H1 (cell line): ENCODE measurements around the gene CPM. TPM values are rescaled to one million over a fixed set of nuclear protein-coding genes. Genes with fewer than 3 reads are reported as not detected.

Experiments used
- CTCF ChIA-PET: fragments of 300-600 bp; sonication (Branson Sonifier 250); formaldehyde crosslinking; loops from one replicate; lab custom pipeline; 2021; ENCODE audit not compliant: partially characterized antibody; lab: Charles Lee
- POLR2A ChIA-PET: fragments of 300-600 bp; sonication (Branson Sonifier 250); formaldehyde crosslinking; loops from one replicate; lab custom pipeline; 2021; ENCODE audit warnings: inconsistent platforms; ENCODE audit not compliant: partially characterized antibody; lab: Charles Lee
- DNase-seq, 2 experiments: peaks; one replicate each; pipeline versions ENCODE4 v3.0.0 to v3.0.0-alpha.2; 2010 to 2022; ENCODE audit warnings: low spot score in 2 of 2, low read depth in 1 of 2, mixed read lengths in 1 of 2
- FAIRE-seq: peaks from 2 replicates; lab custom pipeline; 2011; peaks lifted over from hg19 to GRCh38; lab: Jason Lieb, UNC
- H2AFZ ChIP-seq: 2 replicates; pipeline ENCODE4 v1.8.1; 2012; ENCODE audit warnings: low read length, inconsistent platforms
- H2AK5ac ChIP-seq: 2 replicates; pipeline ENCODE4 v1.6.1; 2013; ENCODE audit warnings: low read depth, low read length
- H2BK120ac ChIP-seq: replicated peaks from 2 replicates; pipeline ENCODE3; 2013; ENCODE audit warnings: low read depth, low read length, inconsistent platforms
- H2BK12ac ChIP-seq: 2 replicates; pipeline ENCODE4 v1.6.1; 2013; ENCODE audit warnings: low read depth, low read length
- H2BK15ac ChIP-seq: 2 replicates; pipeline ENCODE4 v1.6.1; 2013; ENCODE audit warnings: low read length
- H2BK20ac ChIP-seq: 2 replicates; pipeline ENCODE4 v1.6.1; 2013; ENCODE audit warnings: low read length
- H2BK5ac ChIP-seq: 2 replicates; pipeline ENCODE4 v1.6.1; 2013; ENCODE audit warnings: low read depth, low read length
- H3K14ac ChIP-seq: 2 replicates; pipeline ENCODE4 v1.6.1; 2013; ENCODE audit warnings: inconsistent platforms; ENCODE audit not compliant: insufficient read length
- H3K18ac ChIP-seq: 2 replicates; pipeline ENCODE4 v1.6.1; 2013; ENCODE audit warnings: low read length; ENCODE audit errors: extremely low read depth
- H3K23ac ChIP-seq: 2 replicates; pipeline ENCODE4 v1.6.1; 2013; ENCODE audit warnings: inconsistent platforms; ENCODE audit not compliant: insufficient read length
- H3K23me2 ChIP-seq: 2 replicates; pipeline ENCODE4 v1.6.1; 2013; ENCODE audit warnings: low read depth, low read length
- H3K27ac ChIP-seq: 2 replicates; pipeline ENCODE4 v1.6.1; 2011; ENCODE audit warnings: low read depth, low read length, inconsistent platforms
- H3K27me3 ChIP-seq, 4 experiments: replicated peaks in 1 of 4; 1 replicate in 1 of 4; 2 replicates in 3 of 4; pipeline versions ENCODE4 v1.6.1 to v1.8.1; 2011 to 2013; ENCODE audit warnings: low read length in 3 of 4, mild to moderate bottlenecking in 3 of 4, inconsistent platforms in 2 of 4, mixed read lengths in 2 of 4, moderate library complexity in 1 of 4; ENCODE audit not compliant: control insufficient read depth in 3 of 4, insufficient read depth in 3 of 4; ENCODE audit errors: extremely low read depth in 1 of 4
- H3K36me3 ChIP-seq, 4 experiments: 2 replicates each; pipeline versions ENCODE4 v1.6.1 to v1.8.1; 2011 to 2013; ENCODE audit warnings: mild to moderate bottlenecking in 4 of 4, low read length in 3 of 4, moderate library complexity in 2 of 4, control low read depth in 1 of 4, inconsistent platforms in 1 of 4; ENCODE audit not compliant: insufficient read depth in 4 of 4, control insufficient read depth in 2 of 4
- H3K4ac ChIP-seq: replicated peaks from 2 replicates; pipeline ENCODE3; 2013; ENCODE audit warnings: low read length, low read depth, mixed read lengths, inconsistent platforms; ENCODE audit not compliant: insufficient read length
- H3K4me1 ChIP-seq, 4 experiments: replicated peaks in 1 of 4; 1 replicate in 1 of 4; 2 replicates in 3 of 4; pipeline versions ENCODE4 v1.6.1 to v1.8.1; 2011 to 2013; ENCODE audit warnings: low read length in 3 of 4, inconsistent platforms in 2 of 4, mixed read lengths in 1 of 4; ENCODE audit not compliant: insufficient read depth in 4 of 4, control insufficient read depth in 3 of 4
- H3K4me2 ChIP-seq, 2 experiments: 2 replicates each; pipeline versions ENCODE4 v1.6.1 to v1.8.1; 2011 to 2013; ENCODE audit warnings: low read depth in 2 of 2, low read length in 2 of 2, control low read depth in 1 of 2, inconsistent platforms in 1 of 2, mild to moderate bottlenecking in 1 of 2; ENCODE audit not compliant: insufficient read depth in 1 of 2
- H3K4me3 ChIP-seq, 4 experiments: fragments of 200-600, 300-600 bp in 1 of 4; sonication (generic), shearing (Covaris generic), sonication (Bioruptor Twin) in 1 of 4; 2 replicates each; pipeline versions ENCODE4 v1.5.1 to v1.8.1; 2011 to 2016; ENCODE audit warnings: low read length in 4 of 4, low read depth in 3 of 4, control low read depth in 2 of 4, inconsistent platforms in 2 of 4, mild to moderate bottlenecking in 2 of 4, mixed read lengths in 1 of 4, moderate library complexity in 1 of 4; ENCODE audit not compliant: insufficient read depth in 2 of 4; ENCODE audit errors: extremely low read depth in 1 of 4
- H3K56ac ChIP-seq: replicated peaks from 2 replicates; pipeline ENCODE3; 2013; ENCODE audit warnings: low read depth, mild to moderate bottlenecking, mixed read lengths, low read length, inconsistent platforms; ENCODE audit not compliant: insufficient read length
- H3K79me1 ChIP-seq: 2 replicates; pipeline ENCODE4 v1.6.1; 2013; ENCODE audit warnings: low read depth, low read length, control low read depth
- H3K79me2 ChIP-seq, 2 experiments: 2 replicates each; pipeline versions ENCODE4 v1.6.1 to v1.8.1; 2012 to 2013; ENCODE audit warnings: low read length in 2 of 2, mild to moderate bottlenecking in 2 of 2, inconsistent platforms in 1 of 2; ENCODE audit not compliant: insufficient read depth in 2 of 2, control insufficient read depth in 1 of 2
- H3K9ac ChIP-seq, 4 experiments: replicated peaks in 1 of 4; 1 replicate in 1 of 4; 2 replicates in 3 of 4; pipeline versions ENCODE4 v1.6.1 to v1.8.1; 2011 to 2013; ENCODE audit warnings: low read depth in 3 of 4, low read length in 3 of 4, control low read depth in 2 of 4, mild to moderate bottlenecking in 2 of 4, moderate library complexity in 2 of 4, inconsistent platforms in 1 of 4; ENCODE audit errors: extremely low read depth in 1 of 4
- H3K9me3 ChIP-seq, 2 experiments: 2 replicates each; pipeline versions ENCODE4 v1.6.1 to v1.8.1; 2012 to 2013; ENCODE audit warnings: mild to moderate bottlenecking in 2 of 2, moderate library complexity in 2 of 2, control low read depth in 1 of 2, inconsistent platforms in 1 of 2, low read depth in 1 of 2, low read length in 1 of 2, mixed read lengths in 1 of 2; ENCODE audit not compliant: insufficient read depth in 2 of 2
- H4K20me1 ChIP-seq, 2 experiments: replicated peaks in 1 of 2; 2 replicates each; pipeline versions ENCODE3 to v1.8.1; 2011 to 2013; ENCODE audit warnings: inconsistent platforms in 2 of 2, low read length in 2 of 2, mild to moderate bottlenecking in 1 of 2; ENCODE audit not compliant: insufficient read depth in 2 of 2, control insufficient read depth in 1 of 2
- H4K5ac ChIP-seq: 2 replicates; pipeline ENCODE4 v1.6.1; 2013; ENCODE audit warnings: low read length, low read depth, mixed read lengths, inconsistent platforms; ENCODE audit not compliant: insufficient read length
- H4K8ac ChIP-seq: 2 replicates; pipeline ENCODE4 v1.8.0; 2013; ENCODE audit warnings: mild to moderate bottlenecking, moderate library complexity, low read length, inconsistent platforms; ENCODE audit not compliant: insufficient read depth; ENCODE audit errors: extremely low read depth
- H4K91ac ChIP-seq: replicated peaks from 2 replicates; pipeline ENCODE3; 2013; ENCODE audit warnings: low read length, mixed read lengths, inconsistent platforms; ENCODE audit not compliant: insufficient read length
- FOSL1 ChIP-seq: IDR thresholded peaks from 2 replicates; pipeline ENCODE4 v1.6.1; 2011; ENCODE audit warnings: mild to moderate bottlenecking, low read depth, low read length, moderate library complexity; ENCODE audit not compliant: insufficient read depth
- MAX ChIP-seq: IDR thresholded peaks from 2 replicates; pipeline ENCODE4 v1.6.1; 2012; ENCODE audit warnings: inconsistent platforms
- RAD21 ChIP-seq, 2 experiments: IDR thresholded peaks in 1 of 2; conservative IDR thresholded peaks in 1 of 2; 2 replicates each; pipeline ENCODE4 v1.6.1; 2011; ENCODE audit warnings: low read depth in 2 of 2, low read length in 2 of 2, improper control_type of control experiment in 1 of 2, inconsistent platforms in 1 of 2, mild to moderate bottlenecking in 1 of 2, moderate library complexity in 1 of 2
- SP1 ChIP-seq: IDR thresholded peaks from 2 replicates; pipeline ENCODE4 v1.6.1; 2011; ENCODE audit warnings: low read depth, low read length
- WGBS, 2 experiments: shearing (Covaris generic) in 1 of 2; methylation state at CpG; one replicate each; pipeline versions ENCODE4 v1.1.6 to v1.1.7; 2013 to 2015; ENCODE audit warnings: low lambda C conversion rate in 2 of 2, mixed read lengths in 2 of 2, inconsistent platforms in 1 of 2, low coverage in 1 of 2, missing lambda C conversion rate in 1 of 2; ENCODE audit not compliant: insufficient replicate concordance in 2 of 2, insufficient coverage in 1 of 2, insufficient read length in 1 of 2; ENCODE audit errors: extremely low coverage in 1 of 2, missing lambda C conversion rate in 1 of 2; 5-methylcytosine and 5-hydroxymethylcytosine counted together
- polyA plus RNA-seq, 7 experiments: library from polyadenylated mRNA; depleted of rRNA in 3 of 7; stranded (reverse) in 5 of 7; unstranded in 2 of 7; fragments of >200 nt in 5 of 7; fragments of 200-250 nt in 2 of 7; gene quantifications; 1 replicate in 5 of 7; 2 replicates in 1 of 7; 4 replicates in 1 of 7; pipeline versions ENCODE4 v1.2.1 to v1.2.3, GENCODE V29; 2011 to 2013; ENCODE audit warnings: missing spikeins in 2 of 7, mixed read lengths in 2 of 7
- total RNA-seq: library from RNA; stranded (reverse); fragmentation: NEBNext Ultra II Directional; extraction: Animal tissue kit (Norgen Biotek cat#: 25700); gene quantifications from 2 replicates; pipeline ENCODE4 v1.2.1, GENCODE V29; 2021

Gene CPM
- total and polyA plus RNA-seq, 2 of the 8 experiments (the other 6 are each of a cell fraction or from before 2014, with no cell fraction given) = 0.33 to 3.1 TPM

- no peak overlapping the region for H3K27ac ChIP-seq
Measured at GRCh38 chr12:68815232-68815927, 117.6 kb downstream of the CPM start.

More at GRCh38 chr12:68815232-68815927, 117.6 kb downstream of the CPM start:
- POLR2A ChIA-PET = interaction anchor here (0.8 to 2.3 kb wide), 6 partner anchors 11 to 101 kb away, joined by 3 to 12 read pairs (median 4); no protein-coding TSS in a partner anchor
- no peak overlapping the region for H2BK15ac ChIP-seq
- H3K27me3 ChIP-seq = no peaks in the 10 kb centered on the region
- no peak overlapping the region for H3K9ac ChIP-seq
- TF ChIP-seq MAX (no peak), RAD21 (IDR thresholded peaks at IDR 0.05 in 1 of 2, conservative IDR thresholded peaks at IDR 0.05 in 1 of 2; ENCODE audit: low read depth in 2 of 2, low read length in 2 of 2) (no peak), FOSL1 (no peak), SP1 (no peak)
- TF ChIP-seq, all 59 proteins: peak for 0
- no peak overlapping the region for H2BK120ac ChIP-seq
- no peak overlapping the region for H3K56ac ChIP-seq
- no peak overlapping the region for H2BK12ac ChIP-seq
- H3K23me2 ChIP-seq = no peaks in the 10 kb centered on the region
- H3K23ac ChIP-seq = no peak overlapping the region
- no peaks in the 10 kb centered on the region for H3K4me1 ChIP-seq
- H3K4me3 ChIP-seq = no peak overlapping the region
- no peak overlapping the region for H2AFZ ChIP-seq
- H3K36me3 ChIP-seq = peaks cover 16 to 83% (median 50%) of the 10 kb centered on the region in 4 experiments
- H4K5ac ChIP-seq = no peak overlapping the region
- no peaks in the 10 kb centered on the region; the same call in 1 of the 2 replicates for H3K79me1 ChIP-seq
- DNase-seq (no peak), FAIRE-seq (no peak)
- H4K91ac ChIP-seq = no peak overlapping the region
- H3K9me3 ChIP-seq = no peaks in the 10 kb centered on the region
- peaks cover 0 to 78% of the 10 kb centered on the region in 2 experiments; a peak in 3 of 4 replicates for H3K79me2 ChIP-seq
- no peak overlapping the region for H2BK20ac ChIP-seq
- WGBS, 2 experiments = 88% methylated on average over 5 of the region's 5 CpGs; no CpG with 5 or more reads in 1 of the 2 experiments
- no peak overlapping the region for H3K18ac ChIP-seq
- no peak overlapping the region for H2AK5ac ChIP-seq
- no peak overlapping the region for H3K4ac ChIP-seq
- CTCF ChIA-PET = interaction anchor here (0.9 to 3.7 kb wide), 2 partner anchors 13 to 15 kb away, joined by 5 to 29 read pairs; no protein-coding TSS in a partner anchor
- H3K14ac ChIP-seq = no peak overlapping the region
- H3K4me2 ChIP-seq = no peak overlapping the region
- no peak overlapping the region for H2BK5ac ChIP-seq
- H4K20me1 ChIP-seq = peaks cover 2 to 7% of the 10 kb centered on the region in 2 experiments
- no peak overlapping the region for H4K8ac ChIP-seq
